Neural progenitor cell (in vitro differentiated cells): ENCODE results near the gene CDC37L1. TPM values are rescaled to one million over a fixed set of nuclear protein-coding genes. Genes with fewer than 3 reads are reported as not detected.

Experiments used
- DNase-seq: peaks from one replicate; pipeline ENCODE4 v3.0.0-alpha.2; 2016; ENCODE audit warnings: low spot score
- H2AFZ ChIP-seq: fragments of 200-600 bp; sonication (generic); replicated peaks from 2 replicates; pipeline ENCODE4 v1.6.1; 2016; ENCODE audit warnings: antibody characterized with exemption
- H3F3A ChIP-seq: fragments of 200-600 bp; sonication (generic); 2 replicates; pipeline ENCODE4 v1.6.1; 2016; ENCODE audit warnings: antibody characterized with exemption, low read depth
- H3K27ac ChIP-seq: fragments of 200-600 bp; sonication (generic); 2 replicates; pipeline ENCODE4 v1.5.1; 2016; ENCODE audit warnings: mild to moderate bottlenecking
- H3K27me3 ChIP-seq: fragments of 200-600 bp; sonication (generic); 2 replicates; pipeline ENCODE4 v1.6.1; 2016; ENCODE audit warnings: mild to moderate bottlenecking, moderate library complexity
- H3K36me3 ChIP-seq: fragments of 200-600 bp; sonication (generic); 2 replicates; pipeline ENCODE4 v1.5.1; 2016
- H3K4me1 ChIP-seq: fragments of 200-600 bp; sonication (generic); 2 replicates; pipeline ENCODE4 v1.6.1; 2016; ENCODE audit warnings: mixed run types
- H3K4me2 ChIP-seq: fragments of 200-600 bp; sonication (generic); 2 replicates; pipeline ENCODE4 v1.6.1; 2016
- H3K4me3 ChIP-seq: fragments of 200-600 bp; sonication (generic); 2 replicates; pipeline ENCODE4 v1.5.1; 2016
- H3K79me2 ChIP-seq: fragments of 200-600 bp; sonication (generic); 2 replicates; pipeline ENCODE4 v1.6.1; 2016; ENCODE audit warnings: low read depth
- H3K9ac ChIP-seq: fragments of 200-600 bp; sonication (generic); 2 replicates; pipeline ENCODE4 v1.6.1; 2016
- H3K9me3 ChIP-seq: fragments of 200-600 bp; sonication (generic); 2 replicates; pipeline ENCODE4 v1.5.1; 2016; ENCODE audit warnings: low read depth
- H4K20me1 ChIP-seq: fragments of 200-600 bp; sonication (generic); 2 replicates; pipeline ENCODE4 v1.6.1; 2016; ENCODE audit warnings: low read depth
- H3K27ac Mint-ChIP-seq: 3 replicates; pipeline ENCODE4 v1.8.0; 2021; ENCODE audit warnings: mixed read lengths
- H3K27me3 Mint-ChIP-seq: 2 replicates; pipeline ENCODE4 v1.8.0; 2022; ENCODE audit warnings: low read depth, mild to moderate bottlenecking, inconsistent platforms, moderate library complexity, mixed read lengths; ENCODE audit not compliant: insufficient read depth
- H3K36me3 Mint-ChIP-seq: 3 replicates; pipeline ENCODE4 v1.8.0; 2021; ENCODE audit warnings: mixed read lengths
- H3K4me1 Mint-ChIP-seq: 3 replicates; pipeline ENCODE4 v1.8.0; 2021; ENCODE audit warnings: mixed read lengths
- H3K4me3 Mint-ChIP-seq: 3 replicates; pipeline ENCODE4 v1.8.0; 2021; ENCODE audit warnings: mild to moderate bottlenecking, moderate library complexity, mixed read lengths
- H3K9me3 Mint-ChIP-seq: 3 replicates; pipeline ENCODE4 v1.8.0; 2020; ENCODE audit warnings: mixed read lengths
- CTCF ChIP-seq: fragments of 200-600 bp; sonication (generic); IDR thresholded peaks from 2 replicates; pipeline ENCODE4 v1.5.1; 2017; ENCODE audit warnings: antibody characterized with exemption, mild to moderate bottlenecking
- EZH2 ChIP-seq: fragments of 200-600 bp; sonication (generic); IDR thresholded peaks from 2 replicates; pipeline ENCODE4 v1.6.1; 2017; ENCODE audit warnings: antibody characterized with exemption, mild to moderate bottlenecking, moderate library complexity
- EZH2phosphoT487 ChIP-seq: fragments of 200-600 bp; sonication (generic); IDR thresholded peaks from 2 replicates; pipeline ENCODE4 v1.6.1; 2017; ENCODE audit warnings: antibody characterized with exemption
- total RNA-seq: library from RNA; depleted of rRNA; stranded (reverse); fragments of >200 nt; gene quantifications from 2 replicates; pipeline ENCODE4 v1.2.3, GENCODE V29; 2015; ENCODE audit warnings: low replicate concordance

CDC37L1 gene
- total RNA-seq, 1 donor from 2014 or later = 32.1 TPM

- no peaks in the 10 kb centered on the region for H3K36me3 ChIP-seq
- no peaks in the 10 kb centered on the region for H4K20me1 ChIP-seq
- no peak overlapping the region for H2AFZ ChIP-seq
- H3K4me1 ChIP-seq = no peaks in the 10 kb centered on the region
- H3K9me3 ChIP-seq = no peaks in the 10 kb centered on the region
- no peak for DNase-seq
- Mint-ChIP-seq H3K9me3 (no peaks in the 10 kb centered on the region), H3K4me3 (no peak overlapping the region), H3K27ac (no peak overlapping the region), H3K27me3 (peaks cover 2% of the 10 kb centered on the region), H3K4me1 (no peaks in the 10 kb centered on the region), H3K36me3 (peaks cover 23% of the 10 kb centered on the region)
- no peaks in the 10 kb centered on the region for H3K79me2 ChIP-seq
- H3K4me3 ChIP-seq = no peak overlapping the region
- peak overlapping the region; percentile 58 for H3K27ac ChIP-seq
- H3F3A ChIP-seq = peaks cover 4% of the 10 kb centered on the region
- no peak for TF ChIP-seq CTCF
- TF ChIP-seq EZH2 = no peak
- TF ChIP-seq EZH2phosphoT487 = no peak
- no peak overlapping the region for H3K4me2 ChIP-seq
- H3K9ac ChIP-seq = no peak overlapping the region
- H3K27me3 ChIP-seq = no peaks in the 10 kb centered on the region
These were observed 35.1 kb downstream of the CDC37L1 start for GRCh38 chr9:4714266-4715016.

- H3K79me2 ChIP-seq = no peaks in the 10 kb centered on the region
- no peaks in the 10 kb centered on the region for H3K36me3 ChIP-seq
- no peak for DNase-seq
These were observed 36.8 kb downstream of the CDC37L1 start for GRCh38 chr9:4716163-4716562.

GRCh38 chr9:4717815-4718214 lies 38.4 kb downstream of the CDC37L1 start:
- Histone ChIP-seq H3K4me2 (no peak overlapping the region), H3F3A (peaks cover 4% of the 10 kb centered on the region), H3K9me3 (no peaks in the 10 kb centered on the region), H3K36me3 (no peaks in the 10 kb centered on the region), H3K27ac (no peak overlapping the region), H4K20me1 (no peaks in the 10 kb centered on the region), H3K27me3 (no peaks in the 10 kb centered on the region), H3K4me1 (no peaks in the 10 kb centered on the region), H3K4me3 (no peak overlapping the region), H3K9ac (no peak overlapping the region), H3K79me2 (no peaks in the 10 kb centered on the region), H2AFZ (no peak overlapping the region)
- no peaks in the 10 kb centered on the region for H3K9me3 Mint-ChIP-seq
- no peak overlapping the region for H3K27ac Mint-ChIP-seq
- peaks cover 2% of the 10 kb centered on the region for H3K27me3 Mint-ChIP-seq
- H3K4me3 Mint-ChIP-seq = no peak overlapping the region
- TF ChIP-seq EZH2phosphoT487 (no peak), EZH2 (no peak), CTCF (no peak)
- no peaks in the 10 kb centered on the region for H3K4me1 Mint-ChIP-seq
- H3K36me3 Mint-ChIP-seq = peaks cover 32% of the 10 kb centered on the region
- DNase-seq = no peak

More at GRCh38 chr9:4716163-4716562, 36.8 kb downstream of the CDC37L1 start:
- Histone ChIP-seq H4K20me1 (no peaks in the 10 kb centered on the region), H3F3A (peaks cover 4% of the 10 kb centered on the region), H3K9me3 (no peaks in the 10 kb centered on the region), H2AFZ (no peak overlapping the region), H3K27me3 (no peaks in the 10 kb centered on the region), H3K4me1 (no peaks in the 10 kb centered on the region), H3K4me2 (no peak overlapping the region), H3K27ac (no peak overlapping the region), H3K9ac (no peak overlapping the region), H3K4me3 (no peak overlapping the region)
- H3K36me3 Mint-ChIP-seq = peaks cover 26% of the 10 kb centered on the region
- no peaks in the 10 kb centered on the region for H3K9me3 Mint-ChIP-seq
- no peak overlapping the region for H3K4me3 Mint-ChIP-seq
- H3K4me1 Mint-ChIP-seq = no peaks in the 10 kb centered on the region
- H3K27ac Mint-ChIP-seq = no peak overlapping the region
- no peak for TF ChIP-seq CTCF
- TF ChIP-seq EZH2 = no peak
- no peak for TF ChIP-seq EZH2phosphoT487
- peaks cover 2% of the 10 kb centered on the region for H3K27me3 Mint-ChIP-seq
